Mesothelial cell of epicardium (in vitro differentiated cells): ENCODE results near the gene INSIG1. TPM values are rescaled to one million over a fixed set of nuclear protein-coding genes. Genes with fewer than 3 reads are reported as not detected.

Source experiments
- DNase-seq, 2 experiments: peaks; one replicate each; pipeline ENCODE4 v3.0.0; 2021; ENCODE audit warnings: low spot score in 2 of 2; ENCODE audit not compliant: unreplicated experiment in 2 of 2
- H3K27ac Mint-ChIP-seq: 2 replicates; pipeline ENCODE4 v1.8.0; 2021; ENCODE audit warnings: mixed read lengths
- H3K27me3 Mint-ChIP-seq: 2 replicates; pipeline ENCODE4 v1.8.0; 2021; ENCODE audit warnings: low read depth, mixed read lengths
- H3K36me3 Mint-ChIP-seq: 2 replicates; pipeline ENCODE4 v1.8.0; 2021; ENCODE audit warnings: mixed read lengths
- H3K4me1 Mint-ChIP-seq: 2 replicates; pipeline ENCODE4 v1.8.0; 2021; ENCODE audit warnings: mixed read lengths
- H3K4me3 Mint-ChIP-seq: 2 replicates; pipeline ENCODE4 v1.8.0; 2021; ENCODE audit warnings: mild to moderate bottlenecking, moderate library complexity, mixed read lengths
- H3K9me3 Mint-ChIP-seq: 2 replicates; pipeline ENCODE4 v1.8.0; 2021; ENCODE audit warnings: mixed read lengths
- CTCF ChIP-seq: fragments of 200-600 bp; sonication (generic); IDR thresholded peaks from one replicate; pipeline ENCODE4 v1.5.0; 2021; ENCODE audit warnings: antibody characterized with exemption; ENCODE audit not compliant: unreplicated experiment
- total RNA-seq: library from RNA; stranded (reverse); gene quantifications from 3 replicates; pipeline ENCODE4 v1.2.1, GENCODE V29; 2021

Gene INSIG1
- total RNA-seq, 1 donor from 2014 or later: 38.2 TPM

- Mint-ChIP-seq H3K4me3 (no peak overlapping the region), H3K36me3 (no peaks in the 10 kb centered on the region), H3K27ac (no peak overlapping the region), H3K9me3 (no peaks in the 10 kb centered on the region), H3K4me1 (peaks cover under 1% of the 10 kb centered on the region), H3K27me3 (peaks cover 99% of the 10 kb centered on the region)
- TF ChIP-seq CTCF: no peak
- no peak for DNase-seq
These were observed 58.1 kb downstream of the INSIG1 start for GRCh38 chr7:155355745-155356144.

GRCh38 chr7:155356323-155357105, 58.8 kb downstream of the INSIG1 start:
- H3K27ac Mint-ChIP-seq: no peak overlapping the region
- H3K36me3 Mint-ChIP-seq: no peaks in the 10 kb centered on the region
- H3K9me3 Mint-ChIP-seq: no peaks in the 10 kb centered on the region
- H3K4me1 Mint-ChIP-seq: peaks cover 4% of the 10 kb centered on the region
- no peak for DNase-seq
- H3K27me3 Mint-ChIP-seq: peaks cover 99% of the 10 kb centered on the region
- H3K4me3 Mint-ChIP-seq: no peak overlapping the region
- no peak for TF ChIP-seq CTCF

GRCh38 chr7:155357573-155358041, 59.9 kb downstream of the INSIG1 start:
- peaks cover 99% of the 10 kb centered on the region for H3K27me3 Mint-ChIP-seq
- H3K27ac Mint-ChIP-seq: no peak overlapping the region
- no peak for DNase-seq
- H3K4me1 Mint-ChIP-seq: peaks cover 4% of the 10 kb centered on the region
- no peaks in the 10 kb centered on the region for H3K36me3 Mint-ChIP-seq
- TF ChIP-seq CTCF: no peak
- H3K9me3 Mint-ChIP-seq: no peaks in the 10 kb centered on the region
- no peak overlapping the region for H3K4me3 Mint-ChIP-seq

- Mint-ChIP-seq H3K9me3 (no peaks in the 10 kb centered on the region), H3K4me3 (no peak overlapping the region), H3K27me3 (peaks cover 99% of the 10 kb centered on the region), H3K4me1 (peaks cover 4% of the 10 kb centered on the region), H3K36me3 (no peaks in the 10 kb centered on the region), H3K27ac (no peak overlapping the region)
- DNase-seq: no peak
- no peak for TF ChIP-seq CTCF
These were observed 60.6 kb downstream of the INSIG1 start for GRCh38 chr7:155358066-155358947.

- H3K27ac Mint-ChIP-seq: no peak overlapping the region
- H3K4me3 Mint-ChIP-seq: no peak overlapping the region
- TF ChIP-seq CTCF: no peak
- no peak for DNase-seq
- peaks cover 100% of the 10 kb centered on the region for H3K27me3 Mint-ChIP-seq
- no peaks in the 10 kb centered on the region for H3K9me3 Mint-ChIP-seq
- no peaks in the 10 kb centered on the region for H3K36me3 Mint-ChIP-seq
- peaks cover 4% of the 10 kb centered on the region for H3K4me1 Mint-ChIP-seq
These were observed 61.5 kb downstream of the INSIG1 start for GRCh38 chr7:155358948-155359712.
